Ascending aorta (tissue), 2 donors: Measurements from ENCODE around the gene GATM. TPM values are rescaled to one million over a fixed set of nuclear protein-coding genes. Genes with fewer than 3 reads are reported as not detected.

Experiments used
- DNase-seq, 2 donors: peaks; one replicate each; pipeline ENCODE4 v3.0.0-alpha.2; 2019; ENCODE audit warnings: low spot score in 2 of 2
- H3K27ac ChIP-seq, 2 donors: fragments of 200-600 bp; sonication (generic); one replicate each; pipeline ENCODE4 v1.5.1; 2016 to 2017; ENCODE audit warnings: mild to moderate bottlenecking in 1 of 2
- H3K27me3 ChIP-seq: fragments of 200-600 bp; sonication (generic); one replicate; pipeline ENCODE4 v1.5.1; 2017
- H3K36me3 ChIP-seq, 2 donors: fragments of 200-600 bp; sonication (generic); one replicate each; pipeline ENCODE4 v1.5.1; 2016
- H3K4me1 ChIP-seq, 2 donors: fragments of 200-600 bp; sonication (generic); one replicate each; pipeline ENCODE4 v1.5.1; 2016 to 2017; ENCODE audit warnings: mild to moderate bottlenecking in 1 of 2
- H3K4me3 ChIP-seq, 2 donors: fragments of 200-600 bp; sonication (generic); one replicate each; pipeline ENCODE4 v1.5.1; 2016 to 2017; ENCODE audit warnings: mild to moderate bottlenecking in 1 of 2
- H3K9me3 ChIP-seq, 2 donors: fragments of 200-600 bp; sonication (generic); one replicate each; pipeline ENCODE4 v1.5.1; 2016
- CTCF ChIP-seq, 3 experiments: fragments of 200-600 bp in 2 of 3; fragments of 450-650 bp in 1 of 3; sonication (generic) in 2 of 3; IDR thresholded peaks; one replicate each; pipeline ENCODE4 v1.5.1; 2016 to 2019; ENCODE audit warnings: antibody characterized with exemption in 3 of 3, mild to moderate bottlenecking in 1 of 3, moderate library complexity in 1 of 3
- intact Hi-C: fragments of 100-400 bp; cut with DNase I; formaldehyde crosslinking; loops from one replicate; pipeline ENCODE4 v1.15.1; 2023
- total RNA-seq: library from RNA; depleted of rRNA; stranded (reverse); fragments of >200 nt; gene quantifications from one replicate; pipeline ENCODE4 v1.1.0, GENCODE V29; 2016

Gene GATM
- total RNA-seq, 1 donor from 2014 or later: 6.1 TPM

GRCh38 chr15:45340429-45340828, 37.9 kb downstream of the GATM start:
- Histone ChIP-seq H3K4me1 (no peaks in the 10 kb centered on the region), H3K27ac (no peak overlapping the region), H3K36me3 (no peaks in the 10 kb centered on the region), H3K4me3 (no peak overlapping the region), H3K9me3 (no peaks in the 10 kb centered on the region), H3K27me3 (no peaks in the 10 kb centered on the region)
- TF ChIP-seq CTCF (IDR thresholded peaks at IDR 0.05): no peak
- DNase-seq: no peak
- intact Hi-C loops: no loop called here

GRCh38 chr15:45338417-45338816, 39.9 kb downstream of the GATM start:
- TF ChIP-seq CTCF (IDR thresholded peaks at IDR 0.05): no peak
- no peak for DNase-seq
- intact Hi-C loops: no loop called here
- Histone ChIP-seq H3K4me3 (no peak overlapping the region), H3K27ac (no peak overlapping the region), H3K36me3 (no peaks in the 10 kb centered on the region), H3K4me1 (no peaks in the 10 kb centered on the region), H3K27me3 (no peaks in the 10 kb centered on the region), H3K9me3 (no peaks in the 10 kb centered on the region)

- Histone ChIP-seq H3K9me3 (no peaks in the 10 kb centered on the region), H3K4me3 (no peak overlapping the region), H3K27me3 (no peaks in the 10 kb centered on the region), H3K27ac (no peak overlapping the region), H3K4me1 (no peaks in the 10 kb centered on the region), H3K36me3 (no peaks in the 10 kb centered on the region)
- DNase-seq: no peak
- TF ChIP-seq CTCF (IDR thresholded peaks at IDR 0.05): no peak
- intact Hi-C loops: no loop called here
Measured at GRCh38 chr15:45337224-45337623, 41.1 kb downstream of the GATM start.

- Histone ChIP-seq H3K27ac (no peak overlapping the region), H3K36me3 (no peaks in the 10 kb centered on the region), H3K4me3 (no peak overlapping the region), H3K27me3 (no peaks in the 10 kb centered on the region), H3K4me1 (no peaks in the 10 kb centered on the region), H3K9me3 (no peaks in the 10 kb centered on the region)
- intact Hi-C loops: no loop called here
- DNase-seq: no peak
- TF ChIP-seq CTCF (IDR thresholded peaks at IDR 0.05): no peak
Measured at GRCh38 chr15:45333550-45333949, 44.8 kb downstream of the GATM start.

GRCh38 chr15:45332694-45333093, 45.6 kb downstream of the GATM start:
- DNase-seq: no peak
- TF ChIP-seq CTCF (IDR thresholded peaks at IDR 0.05): no peak
- no peaks in the 10 kb centered on the region for H3K4me1 ChIP-seq
- no peaks in the 10 kb centered on the region for H3K27me3 ChIP-seq
- H3K9me3 ChIP-seq: no peaks in the 10 kb centered on the region
- H3K36me3 ChIP-seq: no peaks in the 10 kb centered on the region
- H3K4me3 ChIP-seq: no peak overlapping the region
- H3K27ac ChIP-seq: no peak overlapping the region
- intact Hi-C loops: no loop called here

GRCh38 chr15:45331972-45332371, 46.4 kb downstream of the GATM start:
- no peaks in the 10 kb centered on the region for H3K27me3 ChIP-seq
- H3K4me3 ChIP-seq: no peak overlapping the region
- intact Hi-C loops: no loop called here
- TF ChIP-seq CTCF (IDR thresholded peaks at IDR 0.05): no peak
- no peak overlapping the region for H3K27ac ChIP-seq
- H3K36me3 ChIP-seq: no peaks in the 10 kb centered on the region
- no peaks in the 10 kb centered on the region for H3K4me1 ChIP-seq
- DNase-seq: no peak
- H3K9me3 ChIP-seq: no peaks in the 10 kb centered on the region
